CD14-positive monocyte (primary cell): Measurements from ENCODE around the gene RNF17. TPM values are rescaled to one million over a fixed set of nuclear protein-coding genes. Genes with fewer than 3 reads are reported as not detected.

Experiments used
- DNase-seq, 3 donors: peaks; one replicate each; pipeline ENCODE4 v3.0.0-alpha.2; 2011 to 2022
- H2AFZ ChIP-seq: 2 replicates; pipeline ENCODE4 v1.6.0; 2012; ENCODE audit warnings: mild to moderate bottlenecking, low read depth, low read length, inconsistent platforms; ENCODE audit not compliant: insufficient read depth, poor library complexity, severe bottlenecking
- H3K27ac ChIP-seq, 2 donors: 1 replicate in 1 of 2; 2 replicates in 1 of 2; pipeline ENCODE4 v1.5.1; 2012 to 2013; ENCODE audit warnings: low read length in 2 of 2, control low read depth in 1 of 2, inconsistent platforms in 1 of 2, low read depth in 1 of 2, mild to moderate bottlenecking in 1 of 2
- H3K27me3 ChIP-seq, 2 donors: one replicate each; pipeline versions ENCODE4 v1.6.0 to v1.6.1; 2011 to 2013; ENCODE audit warnings: low read length in 2 of 2; ENCODE audit not compliant: control insufficient read depth in 2 of 2, insufficient read depth in 2 of 2
- H3K36me3 ChIP-seq, 2 donors: replicated peaks in 1 of 2; 1 replicate in 1 of 2; 2 replicates in 1 of 2; pipeline versions ENCODE4 v1.5.1 to v1.6.1; 2012 to 2013; ENCODE audit warnings: low read length in 2 of 2, control low read depth in 1 of 2, inconsistent platforms in 1 of 2, mild to moderate bottlenecking in 1 of 2; ENCODE audit not compliant: insufficient read depth in 2 of 2, control insufficient read depth in 1 of 2
- H3K4me1 ChIP-seq, 2 donors: 1 replicate in 1 of 2; 2 replicates in 1 of 2; pipeline versions ENCODE4 v1.5.1 to v1.6.1; 2012 to 2013; ENCODE audit warnings: low read length in 2 of 2, control low read depth in 1 of 2, inconsistent platforms in 1 of 2, mild to moderate bottlenecking in 1 of 2, moderate library complexity in 1 of 2; ENCODE audit not compliant: insufficient read depth in 2 of 2, control insufficient read depth in 1 of 2
- H3K4me2 ChIP-seq: replicated peaks from 2 replicates; pipeline ENCODE3; 2012; ENCODE audit warnings: low read length, moderate library complexity, mild to moderate bottlenecking; ENCODE audit not compliant: poor library complexity, severe bottlenecking; ENCODE audit errors: extremely low read depth
- H3K4me3 ChIP-seq, 3 experiments: fragments of 200-600 bp in 1 of 3; sonication (generic) in 1 of 3; replicated peaks in 1 of 3; 1 replicate in 2 of 3; 2 replicates in 1 of 3; pipeline ENCODE4 v1.5.1; 2011 to 2013; ENCODE audit warnings: low read length in 3 of 3, mild to moderate bottlenecking in 3 of 3, control low read depth in 2 of 3, low read depth in 2 of 3, inconsistent platforms in 1 of 3, moderate library complexity in 1 of 3
- H3K79me2 ChIP-seq: 2 replicates; pipeline ENCODE4 v1.6.0; 2012; ENCODE audit warnings: mild to moderate bottlenecking, control low read depth, inconsistent platforms, low read length, moderate library complexity; ENCODE audit not compliant: insufficient read depth
- H3K9ac ChIP-seq: 2 replicates; pipeline ENCODE4 v1.6.0; 2017; ENCODE audit warnings: low read length, mild to moderate bottlenecking; ENCODE audit not compliant: insufficient read depth, poor library complexity, severe bottlenecking
- H3K9me3 ChIP-seq, 2 donors: replicated peaks in 1 of 2; 1 replicate in 1 of 2; 2 replicates in 1 of 2; pipeline versions ENCODE4 v1.5.1 to v1.6.1; 2012 to 2013; ENCODE audit warnings: low read length in 2 of 2, control low read depth in 1 of 2; ENCODE audit not compliant: control insufficient read depth in 1 of 2, insufficient read depth in 1 of 2
- H4K20me1 ChIP-seq: 2 replicates; pipeline ENCODE4 v1.6.0; 2012; ENCODE audit warnings: mild to moderate bottlenecking, low read length, control low read depth, moderate library complexity; ENCODE audit not compliant: insufficient read depth
- H3K27ac Mint-ChIP-seq, 7 donors: one replicate each; pipeline ENCODE4 v1.8.0; 2020; ENCODE audit warnings: mild to moderate bottlenecking in 7 of 7, mixed read lengths in 7 of 7, moderate library complexity in 6 of 7, inconsistent platforms in 2 of 7
- H3K27me3 Mint-ChIP-seq, 3 donors: one replicate each; pipeline ENCODE4 v1.8.0; 2021 to 2022; ENCODE audit warnings: low read depth in 3 of 3, mild to moderate bottlenecking in 3 of 3, mixed read lengths in 3 of 3, moderate library complexity in 3 of 3, inconsistent platforms in 1 of 3
- H3K36me3 Mint-ChIP-seq, 2 donors: one replicate each; pipeline ENCODE4 v1.8.0; 2020; ENCODE audit warnings: mixed read lengths in 2 of 2, inconsistent platforms in 1 of 2, mild to moderate bottlenecking in 1 of 2
- H3K4me1 Mint-ChIP-seq: one replicate; pipeline ENCODE4 v1.8.0; 2020; ENCODE audit warnings: mild to moderate bottlenecking, mixed read lengths
- H3K4me3 Mint-ChIP-seq, 2 donors: one replicate each; pipeline ENCODE4 v1.8.0; 2020; ENCODE audit warnings: mild to moderate bottlenecking in 2 of 2, mixed read lengths in 2 of 2, moderate library complexity in 1 of 2
- H3K9me3 Mint-ChIP-seq, 7 donors: one replicate each; pipeline ENCODE4 v1.8.0; 2020 to 2022; ENCODE audit warnings: mixed read lengths in 7 of 7, mild to moderate bottlenecking in 6 of 7, moderate library complexity in 6 of 7, inconsistent platforms in 2 of 7
- CTCF ChIP-seq: fragments of 200-600 bp; IDR thresholded peaks from one replicate; pipeline ENCODE4 v1.8.0; 2022; ENCODE audit warnings: antibody characterized with exemption, mild to moderate bottlenecking
- WGBS: methylation state at CpG from one replicate; pipeline ENCODE4 v1.1.5; 2013; ENCODE audit warnings: missing lambda C conversion rate; ENCODE audit not compliant: insufficient coverage; 5-methylcytosine and 5-hydroxymethylcytosine counted together
- intact Hi-C, 2 donors: fragments of 100-400 bp; cut with micrococcal nuclease; formaldehyde crosslinking; loops; one replicate each; pipeline versions ENCODE4 v1.15.0 to v1.15.1; 2023
- polyA plus RNA-seq, 3 donors: library from polyadenylated mRNA; depleted of rRNA in 1 of 3; unstranded in 2 of 3; stranded (reverse) in 1 of 3; fragments of 300-500 nt in 2 of 3; fragments of >200 nt in 1 of 3; fragmentation: Illumina TruSeq in 2 of 3; gene quantifications; 1 replicate in 2 of 3; 2 replicates in 1 of 3; pipeline ENCODE4 v1.2.3, GENCODE V29; 2012 to 2021

RNF17 gene
- polyA plus RNA-seq, 3 donors: not detected

GRCh38 chr13:24719139-24719538, 44.8 kb upstream of the RNF17 start:
- no peak overlapping the region for H3K4me3 ChIP-seq
- H3K27me3 Mint-ChIP-seq: peaks cover 0 to 8% (median 4%) of the 10 kb centered on the region in 3 donors
- H2AFZ ChIP-seq: no peak overlapping the region
- H3K4me2 ChIP-seq: no peak overlapping the region
- no peaks in the 10 kb centered on the region for H3K9me3 ChIP-seq
- no peak overlapping the region for H3K9ac ChIP-seq
- WGBS: 88% methylated on average over 4 of the region's 12 CpGs
- H3K36me3 Mint-ChIP-seq: no peaks in the 10 kb centered on the region
- intact Hi-C loops: no loop called here
- H3K27ac Mint-ChIP-seq: peak overlapping the region in 2 of 7 donors; percentile 30 to 62
- peaks cover 0 to 1% (median 0%) of the 10 kb centered on the region in 7 donors for H3K9me3 Mint-ChIP-seq
- TF ChIP-seq CTCF: no peak
- peaks cover 6% of the 10 kb centered on the region for H3K4me1 Mint-ChIP-seq
- H3K27ac ChIP-seq: no peak overlapping the region
- H3K79me2 ChIP-seq: no peaks in the 10 kb centered on the region
- no peaks in the 10 kb centered on the region for H3K36me3 ChIP-seq
- H3K27me3 ChIP-seq: no peaks in the 10 kb centered on the region
- no peaks in the 10 kb centered on the region for H3K4me1 ChIP-seq
- DNase-seq: no peak
- H4K20me1 ChIP-seq: no peaks in the 10 kb centered on the region
- H3K4me3 Mint-ChIP-seq: no peak overlapping the region

- Histone ChIP-seq H2AFZ (no peak overlapping the region), H3K9me3 (no peaks in the 10 kb centered on the region), H3K4me2 (no peak overlapping the region), H3K4me1 (no peaks in the 10 kb centered on the region), H3K27ac (no peak overlapping the region), H3K9ac (no peak overlapping the region), H3K79me2 (no peaks in the 10 kb centered on the region), H3K4me3 (no peak overlapping the region), H4K20me1 (no peaks in the 10 kb centered on the region), H3K27me3 (no peaks in the 10 kb centered on the region), H3K36me3 (no peaks in the 10 kb centered on the region)
- Mint-ChIP-seq H3K4me3 (no peak overlapping the region), H3K4me1 (peaks cover 8% of the 10 kb centered on the region), H3K27me3 (peaks cover 2 to 4% (median 2%) of the 10 kb centered on the region in 3 donors), H3K36me3 (no peaks in the 10 kb centered on the region), H3K9me3 (peaks cover 0 to 1% (median 0%) of the 10 kb centered on the region in 7 donors), H3K27ac (no peak overlapping the region)
- 97% methylated on average over 11 of the region's 12 CpGs for WGBS
- TF ChIP-seq CTCF: no peak
- intact Hi-C loops: no loop called here
- DNase-seq: no peak
Measured at GRCh38 chr13:24723206-24723605, 40.8 kb upstream of the RNF17 start.
